Hematopoietic multipotent progenitor cell treated with erythropoietin and hydrocortisone succinate and interleukin-3 and kit ligand, for 6 days (in vitro differentiated cells): Measurements from ENCODE around the gene UBE3B.
"Not testable (repeated sequence)": the region's sequence is repeated elsewhere in the genome, so short reads cannot be mapped to it uniquely, and the experiment has no call there.

Experiments
- DNase-seq: peaks from one replicate; pipeline ENCODE4 v3.0.0-alpha.2; 2015

UBE3B gene

GRCh38 chr12:109451400-109451799, 26.0 kb upstream of the UBE3B start:
- DNase-seq, result no peak

- DNase-seq, result no peak
Measured at GRCh38 chr12:109452489-109452888, 24.9 kb upstream of the UBE3B start.

GRCh38 chr12:109455706-109456105, 21.7 kb upstream of the UBE3B start:
- DNase-seq, result no peak

- DNase-seq, result no peak
Measured at GRCh38 chr12:109458086-109458485, 19.3 kb upstream of the UBE3B start.

- no peak for DNase-seq
Measured at GRCh38 chr12:109458771-109459208, 18.6 kb upstream of the UBE3B start.

- DNase-seq, result no peak
Measured at GRCh38 chr12:109459247-109459646, 18.2 kb upstream of the UBE3B start.

GRCh38 chr12:109460538-109460937, 16.9 kb upstream of the UBE3B start:
- no peak for DNase-seq

- DNase-seq, result peak; percentile 60
Measured at GRCh38 chr12:109461049-109461845, 16.2 kb upstream of the UBE3B start.

GRCh38 chr12:109461846-109462756, 15.3 kb upstream of the UBE3B start:
- DNase-seq, result peak; percentile 11

- no peak for DNase-seq
Measured at GRCh38 chr12:109462868-109463692, 14.4 kb upstream of the UBE3B start.

GRCh38 chr12:109463756-109464155, 13.7 kb upstream of the UBE3B start:
- no peak for DNase-seq

- DNase-seq, result no peak
Measured at GRCh38 chr12:109464642-109465351, 12.6 kb upstream of the UBE3B start.

- DNase-seq, result no peak
Measured at GRCh38 chr12:109466305-109466704, 11.1 kb upstream of the UBE3B start.

- DNase-seq, result no peak
Measured at GRCh38 chr12:109466821-109467220, 10.6 kb upstream of the UBE3B start.

- DNase-seq, result peak; percentile 73
Measured at GRCh38 chr12:109467978-109468676, 9.3 kb upstream of the UBE3B start.

- DNase-seq, result no peak
Measured at GRCh38 chr12:109469517-109469916, 7.9 kb upstream of the UBE3B start.

GRCh38 chr12:109473006-109473405, 4.4 kb upstream of the UBE3B start:
- DNase-seq, result no peak

GRCh38 chr12:109473526-109474270, 3.7 kb upstream of the UBE3B start:
- not testable (repeated sequence) for DNase-seq

- DNase-seq, result no peak
Measured at GRCh38 chr12:109475121-109475520, 2.3 kb upstream of the UBE3B start.

GRCh38 chr12:109475993-109476806, 1.2 kb upstream of the UBE3B start:
- DNase-seq, result peak; percentile 17
